IMR-90 (cell line): Measurements from ENCODE around the gene AMT. TPM values are rescaled to one million over a fixed set of nuclear protein-coding genes. Genes with fewer than 3 reads are reported as not detected.

Experiments
- ATAC-seq: fragments of 200-7000 bp; cut with Tn5 transposase; 2 replicates; pipeline ENCODE4 v1.9.1; 2020; ENCODE audit warnings: low read depth, mild to moderate bottlenecking, moderate library complexity
- BruUV-seq: library from RNA; stranded (reverse); fragments of 400-500 nt; replicated peaks from 2 replicates; lab custom pipeline; 2021; lab: Mats Ljungman, UMichigan
- CTCF ChIA-PET: fragments of 300-600 bp; formaldehyde crosslinking; extraction: SDS; loops from one replicate; lab custom pipeline; 2021; ENCODE audit warnings: antibody characterized with exemption; lab: Yijun Ruan, JAX
- POLR2A ChIA-PET: fragments of 300-600 bp; sonication (Branson Sonifier 250); formaldehyde crosslinking; loops from one replicate; lab custom pipeline; 2022; ENCODE audit warnings: antibody characterized with exemption; ENCODE audit not compliant: unreplicated experiment; lab: Charles Lee
- DNase-seq: peaks from one replicate; pipeline ENCODE4 v3.0.0; 2013
- H2AFZ ChIP-seq: replicated peaks from 2 replicates; pipeline ENCODE3; 2013; ENCODE audit warnings: low read length, mild to moderate bottlenecking; ENCODE audit not compliant: poor library complexity
- H2AK5ac ChIP-seq: 2 replicates; pipeline ENCODE4 v1.6.1; 2013; ENCODE audit warnings: low read depth, low read length, inconsistent platforms
- H2AK9ac ChIP-seq: replicated peaks from 2 replicates; pipeline ENCODE3; 2013; ENCODE audit warnings: mild to moderate bottlenecking, low read depth, low read length, moderate library complexity; ENCODE audit not compliant: poor library complexity
- H2BK120ac ChIP-seq: 2 replicates; pipeline ENCODE4 v1.6.1; 2013; ENCODE audit warnings: low read depth, low read length, inconsistent platforms
- H2BK15ac ChIP-seq: 3 replicates; pipeline ENCODE4 v1.6.1; 2013; ENCODE audit warnings: low read depth, low read length, inconsistent platforms
- H2BK20ac ChIP-seq: 2 replicates; pipeline ENCODE4 v1.6.1; 2013; ENCODE audit warnings: low read depth, mild to moderate bottlenecking, inconsistent platforms, low read length, moderate library complexity
- H2BK5ac ChIP-seq: 2 replicates; pipeline ENCODE4 v1.6.1; 2013; ENCODE audit warnings: mild to moderate bottlenecking, low read depth, low read length, inconsistent platforms; ENCODE audit not compliant: poor library complexity, severe bottlenecking
- H3K14ac ChIP-seq: replicated peaks from 2 replicates; pipeline ENCODE4 v1.6.1; 2013; ENCODE audit warnings: low read depth, low read length, inconsistent platforms
- H3K18ac ChIP-seq: 2 replicates; pipeline ENCODE4 v1.6.1; 2013; ENCODE audit warnings: low read depth, low read length, control low read depth
- H3K23ac ChIP-seq: 2 replicates; pipeline ENCODE4 v1.6.1; 2013; ENCODE audit warnings: low read depth, low read length, inconsistent platforms
- H3K27ac ChIP-seq: 2 replicates; pipeline ENCODE4 v1.5.1; 2013; ENCODE audit warnings: mild to moderate bottlenecking, control low read depth, low read length; ENCODE audit not compliant: insufficient read depth
- H3K27me3 ChIP-seq: 2 replicates; pipeline ENCODE4 v1.6.1; 2013; ENCODE audit warnings: low read length; ENCODE audit not compliant: control insufficient read depth, insufficient read depth
- H3K36me3 ChIP-seq: 2 replicates; pipeline ENCODE4 v1.6.1; 2013; ENCODE audit warnings: low read length, mixed read lengths; ENCODE audit not compliant: control insufficient read depth, insufficient read depth
- H3K4ac ChIP-seq: 2 replicates; pipeline ENCODE4 v1.6.1; 2013; ENCODE audit warnings: low read depth, low read length, inconsistent platforms
- H3K4me1 ChIP-seq: 2 replicates; pipeline ENCODE4 v1.6.1; 2013; ENCODE audit warnings: low read length, mixed read lengths; ENCODE audit not compliant: control insufficient read depth, insufficient read depth
- H3K4me2 ChIP-seq: 2 replicates; pipeline ENCODE4 v1.6.1; 2013; ENCODE audit warnings: low read depth, mild to moderate bottlenecking, control low read depth, low read length, moderate library complexity
- H3K4me3 ChIP-seq: 2 replicates; pipeline ENCODE4 v1.5.1; 2013; ENCODE audit warnings: low read depth, mild to moderate bottlenecking, control low read depth, low read length, moderate library complexity; ENCODE audit not compliant: insufficient read depth
- H3K56ac ChIP-seq: 2 replicates; pipeline ENCODE4 v1.6.1; 2013; ENCODE audit warnings: low read length, inconsistent platforms; ENCODE audit not compliant: insufficient read depth; ENCODE audit errors: extremely low read depth
- H3K79me1 ChIP-seq, 2 experiments: 2 replicates each; pipeline ENCODE4 v1.6.1; 2013; ENCODE audit warnings: low read length in 2 of 2, inconsistent platforms in 1 of 2, low read depth in 1 of 2
- H3K9ac ChIP-seq: 2 replicates; pipeline ENCODE4 v1.6.1; 2013; ENCODE audit warnings: low read depth, low read length, control low read depth
- H3K9me1 ChIP-seq: 2 replicates; pipeline ENCODE4 v1.6.1; 2013; ENCODE audit warnings: low read length, inconsistent platforms; ENCODE audit not compliant: insufficient read depth
- H3K9me3 ChIP-seq: 2 replicates; pipeline ENCODE4 v1.6.1; 2013; ENCODE audit warnings: low read length; ENCODE audit not compliant: control insufficient read depth, insufficient read depth
- H4K20me1 ChIP-seq: 2 replicates; pipeline ENCODE4 v1.6.1; 2013; ENCODE audit warnings: low read length, inconsistent platforms; ENCODE audit not compliant: insufficient read depth
- H4K5ac ChIP-seq: 2 replicates; pipeline ENCODE4 v1.6.1; 2013; ENCODE audit warnings: mild to moderate bottlenecking, low read depth, low read length, control low read depth
- H4K8ac ChIP-seq, 2 experiments: 2 replicates each; pipeline ENCODE4 v1.6.1; 2013; ENCODE audit warnings: low read depth in 2 of 2, low read length in 2 of 2, control low read depth in 1 of 2, inconsistent platforms in 1 of 2
- H4K91ac ChIP-seq: 2 replicates; pipeline ENCODE4 v1.6.1; 2013; ENCODE audit warnings: low read depth, low read length, inconsistent platforms; ENCODE audit not compliant: insufficient read depth
- BHLHE40 ChIP-seq: fragments of 150-350 bp; IDR thresholded peaks from 2 replicates; pipeline ENCODE4 v1.6.1; 2016; ENCODE audit warnings: mild to moderate bottlenecking, low read depth, low read length
- CEBPB ChIP-seq: IDR thresholded peaks from 2 replicates; pipeline ENCODE4 v1.6.1; 2012; ENCODE audit warnings: low read depth, low read length, improper control_type of control experiment
- CHD1 ChIP-seq: IDR thresholded peaks from 2 replicates; pipeline ENCODE4 v1.6.1; 2012; ENCODE audit warnings: low read depth, low read length, improper control_type of control experiment
- FOS ChIP-seq: fragments of 150-350 bp; IDR thresholded peaks from 2 replicates; pipeline ENCODE4 v1.6.1; 2016; ENCODE audit warnings: low read depth, low read length
- MAFK ChIP-seq: IDR thresholded peaks from 2 replicates; pipeline ENCODE4 v1.6.1; 2012; ENCODE audit warnings: low read depth, low read length, improper control_type of control experiment
- MAZ ChIP-seq: IDR thresholded peaks from 2 replicates; pipeline ENCODE4 v1.6.1; 2012; ENCODE audit warnings: low read depth, mild to moderate bottlenecking, low read length, improper control_type of control experiment, moderate library complexity, borderline replicate concordance
- MXI1 ChIP-seq: IDR thresholded peaks from 2 replicates; pipeline ENCODE4 v1.6.1; 2012; ENCODE audit warnings: low read depth, mild to moderate bottlenecking, low read length, moderate library complexity, borderline replicate concordance
- NFE2L2 ChIP-seq: fragments of 150-350 bp; IDR thresholded peaks from 2 replicates; pipeline ENCODE4 v1.6.1; 2016; ENCODE audit warnings: low read depth, mild to moderate bottlenecking, low read length
- POLR2A ChIP-seq: IDR thresholded peaks from 2 replicates; pipeline ENCODE4 v1.6.1; 2012; ENCODE audit warnings: mild to moderate bottlenecking, low read depth, low read length
- RAD21 ChIP-seq: IDR thresholded peaks from 2 replicates; pipeline ENCODE4 v1.6.1; 2012; ENCODE audit warnings: low read length, improper control_type of control experiment
- RCOR1 ChIP-seq: IDR thresholded peaks from 2 replicates; pipeline ENCODE4 v1.6.1; 2012; ENCODE audit warnings: mild to moderate bottlenecking, low read length, improper control_type of control experiment; ENCODE audit not compliant: insufficient replicate concordance
- RFX5 ChIP-seq: IDR thresholded peaks from 2 replicates; pipeline ENCODE4 v1.8.0; 2012; ENCODE audit warnings: low read depth, mild to moderate bottlenecking, low read length, moderate library complexity
- SMC3 ChIP-seq: fragments of 150-350 bp; IDR thresholded peaks from 2 replicates; pipeline ENCODE4 v1.6.1; 2016; ENCODE audit warnings: low read depth, mild to moderate bottlenecking, antibody characterized with exemption, low read length, moderate library complexity
- WGBS, 2 experiments: methylation state at CpG; one replicate each; pipeline versions ENCODE4 v1.1.5 to v1.1.7; 2013; ENCODE audit warnings: missing lambda C conversion rate in 2 of 2; ENCODE audit not compliant: insufficient read length in 1 of 2; ENCODE audit errors: extremely low coverage in 2 of 2; 5-methylcytosine and 5-hydroxymethylcytosine counted together
- dilution Hi-C: fragments of 300-500 bp; cut with HindIII; formaldehyde crosslinking; loops from one replicate; pipeline ENCODE4 v1.14.3; 2018; ENCODE audit warnings: low sequenced_read_pairs; ENCODE audit not compliant: unreplicated experiment
- in situ Hi-C: fragments of 300-500 bp; cut with MboI; formaldehyde crosslinking; loops from 3 replicates; pipeline ENCODE4 v1.14.3; 2019; ENCODE audit warnings: low sequenced_read_pairs, inconsistent platforms, mixed read lengths
- intact Hi-C: fragments of 100-400 bp; cut with micrococcal nuclease; formaldehyde crosslinking; loops from 2 replicates; pipeline ENCODE4 v1.10.0; 2022
- polyA plus RNA-seq, 3 experiments: library from polyadenylated mRNA; depleted of rRNA; stranded (reverse); fragments of >200 nt; gene quantifications; 2 replicates each; pipeline ENCODE4 v1.2.3, GENCODE V29; 2012; ENCODE audit warnings: low replicate concordance in 1 of 3
- total RNA-seq: library from RNA; depleted of rRNA; stranded (reverse); fragments of >200 nt; gene quantifications from 2 replicates; pipeline ENCODE4 v1.2.3, GENCODE V29; 2012
- TF ChIP-seq, protein P1 (sequence below): fragments of 150-350 bp; IDR thresholded peaks from 2 replicates; pipeline ENCODE4 v1.6.1; 2016; ENCODE audit warnings: low read depth, mild to moderate bottlenecking, low read length, moderate library complexity, borderline replicate concordance
- TF ChIP-seq, protein P2 (sequence below): fragments of 150-350 bp; IDR thresholded peaks from 2 replicates; pipeline ENCODE4 v1.6.1; 2017; ENCODE audit warnings: mild to moderate bottlenecking, antibody characterized with exemption, low read length, low read depth
- TF ChIP-seq, protein P3 (sequence below): conservative IDR thresholded peaks from 2 replicates; pipeline ENCODE4 v1.5.1; 2012; ENCODE audit warnings: mild to moderate bottlenecking, low read depth, low read length, improper control_type of control experiment

Gene AMT
- total and polyA plus RNA-seq, 2 of the 4 experiments (the other 2 are of a cell fraction) = 0.36 to 5.5 TPM

DNA sequence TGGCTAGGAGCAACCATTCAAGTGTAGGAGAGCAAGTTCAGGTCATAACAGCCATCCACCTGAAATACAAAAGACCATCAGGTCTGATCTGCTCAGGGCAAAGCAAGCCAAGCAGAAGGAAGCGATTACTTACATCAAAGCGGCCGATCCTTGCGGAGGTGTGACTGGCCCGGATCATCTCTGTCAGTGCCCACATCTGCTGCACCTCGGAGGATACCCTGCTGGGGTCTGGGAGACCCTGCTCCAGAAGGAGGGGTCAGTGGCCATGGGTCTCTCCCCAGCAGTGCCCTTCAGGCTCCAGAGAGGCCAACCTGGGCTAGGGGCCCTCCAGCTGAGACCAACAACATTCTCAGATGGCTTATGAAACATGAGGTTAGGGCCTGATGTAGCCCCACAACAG lies 2.5 kb upstream of the AMT start:
- H2BK15ac ChIP-seq = no peak overlapping the region
- ChIA-PET CTCF (no interaction called here), POLR2A (no interaction called here)
- H3K14ac ChIP-seq = no peak overlapping the region
- H2AK9ac ChIP-seq = no peak overlapping the region
- H3K9me1 ChIP-seq = peaks cover 32% of the 10 kb centered on the region
- no peak overlapping the region for H3K56ac ChIP-seq
- H3K9me3 ChIP-seq = no peaks in the 10 kb centered on the region
- H2AFZ ChIP-seq = no peak overlapping the region
- peaks cover 9% of the 10 kb centered on the region for H4K20me1 ChIP-seq
- no peak overlapping the region for H4K8ac ChIP-seq
- H4K91ac ChIP-seq = no peak overlapping the region
- no peak overlapping the region for H2BK5ac ChIP-seq
- no peak overlapping the region for H3K18ac ChIP-seq
- no peak overlapping the region for H3K4ac ChIP-seq
- intact Hi-C loops = no loop called here
- H3K23ac ChIP-seq = no peak overlapping the region
- H3K4me3 ChIP-seq = no peak overlapping the region
- in situ Hi-C loops = loop anchor here (25.0 kb wide), 1 partner anchor 263 kb away; the partner anchor contains the start of genes CCDC71 and KLHDC8B
- H3K4me2 ChIP-seq = no peak overlapping the region
- no TSS peak for BruUV-seq
- H2BK120ac ChIP-seq = no peak overlapping the region
- peaks cover 22% of the 10 kb centered on the region for H3K4me1 ChIP-seq
- H3K27me3 ChIP-seq = no peaks in the 10 kb centered on the region
- H3K79me1 ChIP-seq = peaks cover 7 to 40% of the 10 kb centered on the region in 2 experiments; a peak in 3 of 4 replicates
- DNase-seq (no peak), ATAC-seq (no peak)
- H4K5ac ChIP-seq = no peak overlapping the region
- no peak overlapping the region for H2AK5ac ChIP-seq
- H3K27ac ChIP-seq = no peak overlapping the region
- WGBS, 2 experiments = 90% methylated on average over 5 of the region's 6 CpGs; no CpG with 5 or more reads in 1 of the 2 experiments
- H2BK20ac ChIP-seq = no peak overlapping the region
- no peak overlapping the region for H3K9ac ChIP-seq
- dilution Hi-C loops = no loop called here
- peaks cover 18% of the 10 kb centered on the region for H3K36me3 ChIP-seq
- TF ChIP-seq MAZ = no peak
- no peak for TF ChIP-seq RFX5
- TF ChIP-seq MXI1 = no peak
- TF ChIP-seq, protein P1, sequence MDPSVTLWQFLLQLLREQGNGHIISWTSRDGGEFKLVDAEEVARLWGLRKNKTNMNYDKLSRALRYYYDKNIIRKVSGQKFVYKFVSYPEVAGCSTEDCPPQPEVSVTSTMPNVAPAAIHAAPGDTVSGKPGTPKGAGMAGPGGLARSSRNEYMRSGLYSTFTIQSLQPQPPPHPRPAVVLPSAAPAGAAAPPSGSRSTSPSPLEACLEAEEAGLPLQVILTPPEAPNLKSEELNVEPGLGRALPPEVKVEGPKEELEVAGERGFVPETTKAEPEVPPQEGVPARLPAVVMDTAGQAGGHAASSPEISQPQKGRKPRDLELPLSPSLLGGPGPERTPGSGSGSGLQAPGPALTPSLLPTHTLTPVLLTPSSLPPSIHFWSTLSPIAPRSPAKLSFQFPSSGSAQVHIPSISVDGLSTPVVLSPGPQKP = no peak
- no peak for TF ChIP-seq NFE2L2
- TF ChIP-seq, protein P2, sequence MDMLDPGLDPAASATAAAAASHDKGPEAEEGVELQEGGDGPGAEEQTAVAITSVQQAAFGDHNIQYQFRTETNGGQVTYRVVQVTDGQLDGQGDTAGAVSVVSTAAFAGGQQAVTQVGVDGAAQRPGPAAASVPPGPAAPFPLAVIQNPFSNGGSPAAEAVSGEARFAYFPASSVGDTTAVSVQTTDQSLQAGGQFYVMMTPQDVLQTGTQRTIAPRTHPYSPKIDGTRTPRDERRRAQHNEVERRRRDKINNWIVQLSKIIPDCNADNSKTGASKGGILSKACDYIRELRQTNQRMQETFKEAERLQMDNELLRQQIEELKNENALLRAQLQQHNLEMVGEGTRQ = no peak
- TF ChIP-seq RCOR1 = no peak
- no peak for TF ChIP-seq POLR2A
- no peak for TF ChIP-seq RAD21
- TF ChIP-seq BHLHE40 = no peak
- TF ChIP-seq MAFK = no peak
- no peak for TF ChIP-seq CHD1
- TF ChIP-seq FOS = no peak
- TF ChIP-seq, protein P3, sequence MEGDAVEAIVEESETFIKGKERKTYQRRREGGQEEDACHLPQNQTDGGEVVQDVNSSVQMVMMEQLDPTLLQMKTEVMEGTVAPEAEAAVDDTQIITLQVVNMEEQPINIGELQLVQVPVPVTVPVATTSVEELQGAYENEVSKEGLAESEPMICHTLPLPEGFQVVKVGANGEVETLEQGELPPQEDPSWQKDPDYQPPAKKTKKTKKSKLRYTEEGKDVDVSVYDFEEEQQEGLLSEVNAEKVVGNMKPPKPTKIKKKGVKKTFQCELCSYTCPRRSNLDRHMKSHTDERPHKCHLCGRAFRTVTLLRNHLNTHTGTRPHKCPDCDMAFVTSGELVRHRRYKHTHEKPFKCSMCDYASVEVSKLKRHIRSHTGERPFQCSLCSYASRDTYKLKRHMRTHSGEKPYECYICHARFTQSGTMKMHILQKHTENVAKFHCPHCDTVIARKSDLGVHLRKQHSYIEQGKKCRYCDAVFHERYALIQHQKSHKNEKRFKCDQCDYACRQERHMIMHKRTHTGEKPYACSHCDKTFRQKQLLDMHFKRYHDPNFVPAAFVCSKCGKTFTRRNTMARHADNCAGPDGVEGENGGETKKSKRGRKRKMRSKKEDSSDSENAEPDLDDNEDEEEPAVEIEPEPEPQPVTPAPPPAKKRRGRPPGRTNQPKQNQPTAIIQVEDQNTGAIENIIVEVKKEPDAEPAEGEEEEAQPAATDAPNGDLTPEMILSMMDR = no peak
- no peak for TF ChIP-seq CEBPB
- no peak for TF ChIP-seq SMC3
